Measurements from ENCODE around the gene NCLN.

- no peak for TF ChIP-seq CTCF (IDR thresholded peaks at IDR 0.05; ENCODE audit: low read length)
- no peak for TF ChIP-seq EZH2 (IDR thresholded peaks at IDR 0.05; ENCODE audit: borderline replicate concordance, low read length)
Observed at GRCh38 chr19:3153286-3154230, 32.2 kb upstream of the NCLN start.
